ENCODE results near the gene RGS3. TPM values are rescaled to one million over a fixed set of nuclear protein-coding genes. Genes with fewer than 3 reads are reported as not detected.

Gene RGS3
- total RNA-seq, 4 donors from 2014 or later: 43.9 to 122 (median 72.7) TPM

DNA sequence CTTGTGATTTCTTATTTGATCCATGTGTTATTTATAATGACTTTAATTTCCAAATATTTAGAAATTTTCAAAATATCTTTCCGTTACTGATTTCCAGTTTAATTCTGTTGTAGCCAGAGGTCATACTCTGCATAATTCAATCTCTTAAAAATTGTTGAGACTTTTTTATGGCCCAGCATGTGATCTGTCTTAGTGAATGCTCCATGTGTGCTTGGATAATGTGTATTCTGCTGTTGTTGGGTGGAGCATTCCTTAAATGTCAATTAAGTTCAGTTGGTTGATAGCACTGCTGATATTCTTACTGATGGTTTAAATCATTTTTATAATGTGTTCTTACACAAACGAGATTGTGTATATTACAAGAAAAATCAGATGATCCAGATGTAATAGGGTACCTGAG is 180.8 kb downstream of the RGS3 start:
- no peaks in the 10 kb centered on the region for H3K27me3 ChIP-seq
- H3K27ac ChIP-seq: no peak overlapping the region
- H3K9me3 ChIP-seq: no peaks in the 10 kb centered on the region
- H3K4me3 ChIP-seq: no peak overlapping the region
- peaks cover 0 to 10% (median 7%) of the 10 kb centered on the region in 3 donors for H3K4me1 ChIP-seq
- no peaks in the 10 kb centered on the region for H3K36me3 ChIP-seq
- no peak for TF ChIP-seq EP300 (IDR thresholded peaks at IDR 0.05)
- TF ChIP-seq, protein P1, sequence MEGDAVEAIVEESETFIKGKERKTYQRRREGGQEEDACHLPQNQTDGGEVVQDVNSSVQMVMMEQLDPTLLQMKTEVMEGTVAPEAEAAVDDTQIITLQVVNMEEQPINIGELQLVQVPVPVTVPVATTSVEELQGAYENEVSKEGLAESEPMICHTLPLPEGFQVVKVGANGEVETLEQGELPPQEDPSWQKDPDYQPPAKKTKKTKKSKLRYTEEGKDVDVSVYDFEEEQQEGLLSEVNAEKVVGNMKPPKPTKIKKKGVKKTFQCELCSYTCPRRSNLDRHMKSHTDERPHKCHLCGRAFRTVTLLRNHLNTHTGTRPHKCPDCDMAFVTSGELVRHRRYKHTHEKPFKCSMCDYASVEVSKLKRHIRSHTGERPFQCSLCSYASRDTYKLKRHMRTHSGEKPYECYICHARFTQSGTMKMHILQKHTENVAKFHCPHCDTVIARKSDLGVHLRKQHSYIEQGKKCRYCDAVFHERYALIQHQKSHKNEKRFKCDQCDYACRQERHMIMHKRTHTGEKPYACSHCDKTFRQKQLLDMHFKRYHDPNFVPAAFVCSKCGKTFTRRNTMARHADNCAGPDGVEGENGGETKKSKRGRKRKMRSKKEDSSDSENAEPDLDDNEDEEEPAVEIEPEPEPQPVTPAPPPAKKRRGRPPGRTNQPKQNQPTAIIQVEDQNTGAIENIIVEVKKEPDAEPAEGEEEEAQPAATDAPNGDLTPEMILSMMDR (IDR thresholded peaks at IDR 0.05): no peak
- no peak for TF ChIP-seq POLR2A (IDR thresholded peaks at IDR 0.05)
- no peak for TF ChIP-seq POLR2AphosphoS5 (IDR thresholded peaks at IDR 0.05)
- no peak for ATAC-seq
- WGBS, 2 donors (ENCODE audit: low coverage in 1 of 2): 46 to 67% methylated on average over 2 of the region's 2 CpGs

DNA sequence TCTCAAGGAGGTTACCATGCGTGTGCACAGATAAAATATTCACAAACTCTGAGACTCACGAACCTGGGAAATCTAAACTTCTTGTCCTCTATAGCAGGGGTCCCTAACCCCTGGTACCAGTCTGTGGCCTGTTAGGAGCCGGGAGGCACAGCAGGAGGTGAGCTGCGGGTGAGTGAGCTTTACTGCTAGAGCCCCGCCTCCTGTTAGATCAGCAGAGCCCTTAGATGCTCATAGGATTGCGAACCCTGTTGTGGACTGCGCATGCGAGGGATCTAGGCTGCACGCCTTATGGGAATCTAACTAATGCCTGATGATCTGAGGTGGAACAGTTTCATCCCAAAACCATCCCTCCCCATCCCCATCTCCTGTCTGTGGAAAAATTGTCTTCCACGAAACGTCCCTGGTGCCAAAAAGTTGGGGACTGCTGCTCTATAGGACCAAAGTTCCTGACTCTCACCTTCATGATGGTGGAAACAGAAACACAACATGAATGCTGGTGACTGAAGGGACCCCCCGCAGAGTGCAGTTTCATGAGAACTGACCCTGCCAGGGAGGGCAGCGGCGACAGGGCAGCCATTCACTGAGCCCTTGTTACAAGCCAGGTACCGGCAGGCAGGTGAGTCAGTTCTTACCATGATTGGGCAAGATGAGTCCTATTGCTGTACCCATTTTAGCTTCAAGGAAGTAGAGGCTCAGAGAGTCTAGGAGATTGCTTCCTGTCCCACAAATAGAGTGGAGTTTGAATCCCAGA is 181.9 kb downstream of the RGS3 start:
- no peak for TF ChIP-seq POLR2A (IDR thresholded peaks at IDR 0.05)
- no peak for TF ChIP-seq POLR2AphosphoS5 (IDR thresholded peaks at IDR 0.05)
- TF ChIP-seq, protein P1 (IDR thresholded peaks at IDR 0.05): no peak
- no peak for TF ChIP-seq EP300 (IDR thresholded peaks at IDR 0.05)
- WGBS, 2 donors (ENCODE audit: low coverage in 1 of 2): 93 to 100% methylated on average over 1 to 3 of the region's 15 CpGs

DNA sequence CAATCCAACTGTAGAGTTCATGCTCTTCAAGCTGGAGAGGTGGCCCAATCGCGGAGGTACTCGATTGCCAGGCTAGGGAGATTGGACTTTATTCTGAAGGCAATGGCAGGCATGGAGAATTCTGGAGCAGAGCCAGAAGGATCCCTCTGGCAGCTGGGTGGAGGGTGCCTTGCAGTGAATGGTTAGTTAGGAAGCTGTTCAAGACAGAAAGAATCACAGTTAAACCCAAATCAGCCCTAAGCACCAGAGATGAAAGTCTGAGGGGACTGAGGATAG is 182.4 kb downstream of the RGS3 start:
- H3K27ac ChIP-seq: no peak overlapping the region
- H3K4me1 ChIP-seq: peaks cover 0 to 13% (median 7%) of the 10 kb centered on the region in 3 donors
- ATAC-seq: no peak
- no peaks in the 10 kb centered on the region for H3K27me3 ChIP-seq
- 90% methylated on average over 2 to 3 of the region's 3 CpGs for WGBS, 2 donors (ENCODE audit: low coverage in 1 of 2)
- no peak overlapping the region for H3K4me3 ChIP-seq
- no peaks in the 10 kb centered on the region for H3K9me3 ChIP-seq
- TF ChIP-seq POLR2A (IDR thresholded peaks at IDR 0.05) (no peak), EP300 (IDR thresholded peaks at IDR 0.05) (no peak), POLR2AphosphoS5 (IDR thresholded peaks at IDR 0.05) (no peak)
- TF ChIP-seq, protein P1 (IDR thresholded peaks at IDR 0.05): no peak
- H3K36me3 ChIP-seq: no peaks in the 10 kb centered on the region

More for the DNA sequence above, 181.9 kb downstream of the RGS3 start:
- Histone ChIP-seq H3K27ac (no peak overlapping the region), H3K27me3 (no peaks in the 10 kb centered on the region), H3K4me3 (no peak overlapping the region), H3K9me3 (no peaks in the 10 kb centered on the region), H3K36me3 (no peaks in the 10 kb centered on the region), H3K4me1 (peaks cover 0 to 13% (median 7%) of the 10 kb centered on the region in 3 donors)
- no peak for ATAC-seq

DNA sequence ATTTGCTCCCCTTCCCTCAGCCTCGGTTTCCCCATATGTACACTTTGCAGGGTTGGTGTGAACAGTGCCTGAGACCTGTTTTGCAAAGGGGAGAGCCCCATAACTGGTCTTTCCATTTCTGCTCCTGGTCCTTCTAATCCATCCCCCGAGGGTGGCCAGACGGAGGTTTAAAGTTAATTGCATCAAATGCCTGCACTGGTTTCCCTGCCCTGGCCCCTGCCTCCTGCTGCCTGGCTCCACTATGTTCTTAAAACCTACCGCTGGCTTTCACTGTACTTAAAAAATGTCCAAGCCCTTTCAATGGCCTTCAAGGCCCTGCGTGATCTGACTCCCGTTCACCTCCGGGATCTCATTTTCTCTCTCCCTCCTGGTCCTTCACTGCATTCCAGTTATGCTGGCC is 183.0 kb downstream of the RGS3 start:
- Histone ChIP-seq H3K9me3 (no peaks in the 10 kb centered on the region), H3K27me3 (no peaks in the 10 kb centered on the region), H3K27ac (no peak overlapping the region), H3K4me3 (no peak overlapping the region), H3K4me1 (peaks cover 0 to 13% (median 7%) of the 10 kb centered on the region in 3 donors), H3K36me3 (no peaks in the 10 kb centered on the region)
- no peak for ATAC-seq
- no peak for TF ChIP-seq POLR2A (IDR thresholded peaks at IDR 0.05)
- TF ChIP-seq, protein P1 (IDR thresholded peaks at IDR 0.05): no peak
- no peak for TF ChIP-seq POLR2AphosphoS5 (IDR thresholded peaks at IDR 0.05)
- no peak for TF ChIP-seq EP300 (IDR thresholded peaks at IDR 0.05)
- WGBS, 2 donors (ENCODE audit: low coverage in 1 of 2): 89% methylated on average over 6 of the region's 7 CpGs

Other genes starting within 250 kb of the RGS3 start
- gene FKBP15, start 242.4 kb upstream of the RGS3 start, total RNA-seq: 10 to 100 TPM; 20.2 to 30.7 (median 22.7) TPM
- 1 to 10 TPM; 8.7 to 9.8 (median 9.4) TPM for gene SLC31A1, start 242.2 kb upstream of the RGS3 start, total RNA-seq
- 10 to 100 TPM; 31.4 to 54.4 (median 42.1) TPM for gene CDC26, start 188.2 kb upstream of the RGS3 start, total RNA-seq
- 10 to 100 TPM; 13.4 to 20.5 (median 16.5) TPM for gene PRPF4, start 188.1 kb upstream of the RGS3 start, total RNA-seq
- under 1 TPM in 1 of 4 donors, not detected in 3; 0.37 TPM for gene RNF183, start 160.4 kb upstream of the RGS3 start, total RNA-seq
- 1 to 10 TPM; 1.2 to 2.8 (median 2.3) TPM for gene WDR31, start 123.5 kb upstream of the RGS3 start, total RNA-seq
- 1 to 10 TPM in 1 of 4 donors, under 1 TPM in 3; 0.16 to 4.0 (median 0.36) TPM for gene BSPRY, start 114.2 kb upstream of the RGS3 start, total RNA-seq
- gene HDHD3, start 86.7 kb upstream of the RGS3 start, total RNA-seq: 10 to 100 TPM; 17.0 to 31.3 (median 25.1) TPM
- gene ALAD, start 62.4 kb upstream of the RGS3 start, total RNA-seq: 10 to 100 TPM; 17.3 to 34.2 (median 17.9) TPM
- gene POLE3, start 53.1 kb upstream of the RGS3 start, total RNA-seq: 10 to 100 TPM; 32.3 to 47.1 (median 34.6) TPM
- 1 to 10 TPM in 2 of 4 donors, under 1 TPM in 1, not detected in 1; 0.54 to 2.5 (median 1.7) TPM for gene C9orf43, start 53.0 kb upstream of the RGS3 start, total RNA-seq

Measured in gastroesophageal sphincter (tissue), 4 donors.